Measurements from ENCODE around the gene ADORA2A. TPM values are rescaled to one million over a fixed set of nuclear protein-coding genes. Genes with fewer than 3 reads are reported as not detected.

Gene ADORA2A
- total and polyA plus RNA-seq, 4 donors: 5.5 to 54.9 (median 22.8) TPM

- no peak for TF ChIP-seq CTCF (IDR thresholded peaks at IDR 0.05; ENCODE audit: control extremely low read depth, extremely low read depth)
- H3K9me3 ChIP-seq (ENCODE audit: control insufficient read depth in 4 of 4, insufficient read depth in 3 of 4, low read length in 3 of 4): no peaks in the 10 kb centered on the region
- peak overlapping the region in 1 of 2 donors; percentile 9 for H3K27ac ChIP-seq (ENCODE audit: low read depth in 1 of 2, low read length in 1 of 2)
- no peak overlapping the region for H3K9ac ChIP-seq (ENCODE audit: insufficient read depth in 1 of 2, low read length in 2 of 2)
- H3K36me3 ChIP-seq (ENCODE audit: control insufficient read depth in 4 of 4, insufficient read depth in 4 of 4, low read length in 4 of 4): peaks cover 0 to 3% (median 0%) of the 10 kb centered on the region in 4 donors
- peaks cover 0 to 1% (median 0%) of the 10 kb centered on the region in 3 donors for H3K27me3 ChIP-seq (ENCODE audit: control insufficient read depth in 3 of 3, insufficient read depth in 3 of 3, low read length in 2 of 3)
- no peak for ATAC-seq (ENCODE audit: insufficient read depth, low FRiP score)
- no peak overlapping the region for H3K4me3 ChIP-seq
- peaks cover 0 to 52% (median 41%) of the 10 kb centered on the region in 5 donors for H3K4me1 ChIP-seq (ENCODE audit: control insufficient read depth in 5 of 5, insufficient read depth in 5 of 5, low read length in 5 of 5)
- DNase-seq: no peak
- WGBS, 2 donors: 86 to 87% methylated on average over 9 of the region's 9 CpGs
These were observed 4.1 kb downstream of the ADORA2A start for GRCh38 chr22:24431309-24432034.

DNA sequence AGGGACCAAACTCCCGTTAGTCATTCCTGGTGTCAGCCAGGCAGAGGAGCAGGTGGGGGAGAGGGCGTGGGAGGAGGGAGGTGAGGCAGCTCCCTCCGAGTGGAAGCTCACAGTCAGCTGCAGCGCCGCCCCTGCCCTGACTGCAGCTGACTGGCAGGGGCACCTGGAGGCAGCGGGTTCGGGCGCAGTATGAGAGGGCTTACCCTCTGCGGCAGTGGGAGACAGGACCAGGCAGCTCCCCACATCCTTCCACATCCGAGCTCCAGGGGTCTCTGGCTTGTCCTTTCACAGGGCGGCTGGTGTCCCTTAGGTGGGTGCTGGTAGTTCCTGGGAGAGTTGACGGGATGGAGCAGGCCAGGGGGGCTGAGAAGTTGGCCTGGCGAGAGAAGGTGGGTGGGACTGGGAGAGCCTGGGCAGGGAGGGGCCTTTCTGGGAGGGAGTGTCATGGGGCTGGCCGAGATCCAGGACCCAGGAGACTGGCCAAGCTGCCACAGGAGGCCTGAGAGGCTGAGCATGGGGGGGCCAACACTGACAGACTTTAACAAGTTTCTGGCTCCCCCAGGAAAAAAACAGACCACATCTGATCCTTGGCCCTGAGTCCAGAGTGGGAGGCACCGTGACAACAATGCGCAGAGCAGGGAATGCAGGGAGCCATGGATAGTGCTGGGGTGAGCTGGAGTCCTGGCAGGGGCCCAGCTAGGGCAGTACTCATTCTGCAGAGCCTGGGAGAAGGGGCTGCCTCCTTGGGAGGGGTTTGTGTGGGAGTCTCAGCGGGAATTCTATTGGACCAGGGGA, 4.9 kb downstream of the ADORA2A start:
- 60 to 78% methylated on average over 17 of the region's 17 CpGs for WGBS, 2 donors
- TF ChIP-seq CTCF (IDR thresholded peaks at IDR 0.05; ENCODE audit: control extremely low read depth, extremely low read depth): no peak
- H3K27ac ChIP-seq (ENCODE audit: low read depth in 1 of 2, low read length in 1 of 2): peak overlapping the region in 1 of 2 donors; percentile 9

GRCh38 chr22:24433001-24433827, 5.8 kb downstream of the ADORA2A start:
- TF ChIP-seq CTCF (IDR thresholded peaks at IDR 0.05; ENCODE audit: control extremely low read depth, extremely low read depth): no peak
- no peaks in the 10 kb centered on the region for H3K27me3 ChIP-seq (ENCODE audit: control insufficient read depth in 3 of 3, insufficient read depth in 3 of 3, low read length in 2 of 3)
- H3K9ac ChIP-seq (ENCODE audit: insufficient read depth in 1 of 2, low read length in 2 of 2): no peak overlapping the region
- DNase-seq: no peak
- peaks cover 0 to 52% (median 40%) of the 10 kb centered on the region in 5 donors for H3K4me1 ChIP-seq (ENCODE audit: control insufficient read depth in 5 of 5, insufficient read depth in 5 of 5, low read length in 5 of 5)
- 94 to 96% methylated on average over 34 of the region's 34 CpGs for WGBS, 2 donors
- peak overlapping the region in 1 of 2 donors; percentile 89 for H3K27ac ChIP-seq (ENCODE audit: low read depth in 1 of 2, low read length in 1 of 2)
- no peak overlapping the region for H3K4me3 ChIP-seq
- ATAC-seq (ENCODE audit: insufficient read depth, low FRiP score): no peak
- peaks cover 0 to 3% (median 0%) of the 10 kb centered on the region in 4 donors for H3K36me3 ChIP-seq (ENCODE audit: control insufficient read depth in 4 of 4, insufficient read depth in 4 of 4, low read length in 4 of 4)
- no peaks in the 10 kb centered on the region for H3K9me3 ChIP-seq (ENCODE audit: control insufficient read depth in 4 of 4, insufficient read depth in 3 of 4, low read length in 3 of 4)

More for the DNA sequence above, 4.9 kb downstream of the ADORA2A start:
- H3K9ac ChIP-seq (ENCODE audit: insufficient read depth in 1 of 2, low read length in 2 of 2): no peak overlapping the region
- H3K4me1 ChIP-seq (ENCODE audit: control insufficient read depth in 5 of 5, insufficient read depth in 5 of 5, low read length in 5 of 5): peaks cover 0 to 52% (median 40%) of the 10 kb centered on the region in 5 donors
- H3K4me3 ChIP-seq: no peak overlapping the region
- no peaks in the 10 kb centered on the region for H3K27me3 ChIP-seq (ENCODE audit: control insufficient read depth in 3 of 3, insufficient read depth in 3 of 3, low read length in 2 of 3)
- peak; percentile 82 to 85 (median 82) for DNase-seq
- peaks cover 0 to 3% (median 0%) of the 10 kb centered on the region in 4 donors for H3K36me3 ChIP-seq (ENCODE audit: control insufficient read depth in 4 of 4, insufficient read depth in 4 of 4, low read length in 4 of 4)
- ATAC-seq (ENCODE audit: insufficient read depth, low FRiP score): no peak
- no peaks in the 10 kb centered on the region for H3K9me3 ChIP-seq (ENCODE audit: control insufficient read depth in 4 of 4, insufficient read depth in 3 of 4, low read length in 3 of 4)
